Activated CD8-positive, alpha-beta memory T cell treated with anti-CD3 and anti-CD28 coated beads for 1 hour (primary cell): ENCODE results near the gene BEAN1.
"Not testable (repeated sequence)": the region's sequence is repeated elsewhere in the genome, so short reads cannot be mapped to it uniquely, and the experiment has no call there.

Experiments
- DNase-seq, 2 donors: peaks; one replicate each; pipeline ENCODE4 v3.0.0-alpha.2; 2020; ENCODE audit warnings: low read depth in 1 of 2; ENCODE audit errors: extremely low read depth in 1 of 2

Gene BEAN1

GRCh38 chr16:66439051-66439730 lies 12.1 kb downstream of the BEAN1 start:
- no peak for DNase-seq

DNA sequence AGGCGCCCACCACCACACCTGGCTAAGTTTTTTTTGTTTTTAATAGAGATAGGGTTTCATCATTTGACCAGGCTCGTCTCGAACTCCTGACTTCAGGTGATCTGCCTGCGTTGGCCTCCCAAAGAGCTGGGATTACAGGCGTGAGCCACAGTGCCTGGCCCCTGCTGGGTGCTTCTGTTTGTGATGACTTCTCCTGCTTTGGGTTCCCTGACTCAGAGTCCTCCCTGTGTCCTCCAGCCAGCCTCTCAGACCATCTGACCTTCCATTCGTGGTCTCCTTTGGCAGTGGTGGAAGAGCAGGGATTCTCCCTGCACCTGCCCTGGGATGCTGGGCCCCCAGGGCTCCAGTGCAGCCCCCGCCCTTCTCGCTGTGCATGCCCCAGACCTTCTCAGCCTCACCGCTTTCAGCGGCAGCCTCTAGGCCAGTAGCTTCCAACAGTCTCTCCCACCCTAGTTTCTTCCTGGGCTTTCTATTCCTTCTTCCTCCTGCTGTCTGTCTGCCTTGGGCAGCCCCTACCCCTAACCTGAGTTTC lies 13.2 kb downstream of the BEAN1 start:
- no peak for DNase-seq

GRCh38 chr16:66440970-66441369 lies 13.9 kb downstream of the BEAN1 start:
- no peak for DNase-seq

DNA sequence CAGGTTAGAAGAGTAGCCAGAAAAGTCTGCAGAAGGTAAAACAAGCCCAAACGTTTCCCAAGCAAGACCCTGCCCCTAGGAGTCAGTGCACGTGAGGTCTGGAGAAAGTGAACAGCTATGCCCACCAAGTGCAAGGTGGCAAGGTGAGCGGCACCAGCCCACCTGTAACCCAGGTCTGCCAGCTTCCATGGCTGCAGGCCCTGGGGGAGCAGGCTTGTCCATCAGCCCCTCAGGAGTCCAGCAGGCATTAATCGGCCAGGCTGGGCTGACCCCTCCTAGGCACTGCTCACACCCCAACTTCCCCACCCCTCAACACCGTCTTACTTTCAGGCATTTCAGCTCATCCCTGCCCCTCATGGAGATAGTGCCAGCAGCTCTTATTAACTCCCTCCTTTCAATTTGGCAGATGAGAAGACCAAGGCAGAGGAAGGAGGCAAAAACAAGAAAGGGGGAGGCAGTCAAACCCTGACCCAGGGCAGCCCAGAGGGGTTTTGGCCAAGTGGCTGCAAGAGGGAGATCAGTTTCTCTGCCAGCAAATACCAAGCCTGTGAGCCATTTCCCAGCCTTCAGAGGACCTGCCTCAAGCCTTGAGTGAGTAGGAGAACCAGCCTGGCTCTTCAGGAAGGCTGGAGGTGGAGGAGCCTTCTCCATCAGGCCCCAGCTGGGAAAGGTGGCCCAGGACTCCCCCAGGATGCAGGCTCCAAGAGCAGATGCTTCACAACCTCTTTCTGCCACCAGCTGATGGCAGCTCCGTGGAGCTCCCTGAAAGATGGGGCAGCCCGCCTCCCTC lies 14.7 kb downstream of the BEAN1 start:
- no peak for DNase-seq

- DNase-seq, result no peak
These were observed 15.6 kb downstream of the BEAN1 start for GRCh38 chr16:66442502-66443268.

DNA sequence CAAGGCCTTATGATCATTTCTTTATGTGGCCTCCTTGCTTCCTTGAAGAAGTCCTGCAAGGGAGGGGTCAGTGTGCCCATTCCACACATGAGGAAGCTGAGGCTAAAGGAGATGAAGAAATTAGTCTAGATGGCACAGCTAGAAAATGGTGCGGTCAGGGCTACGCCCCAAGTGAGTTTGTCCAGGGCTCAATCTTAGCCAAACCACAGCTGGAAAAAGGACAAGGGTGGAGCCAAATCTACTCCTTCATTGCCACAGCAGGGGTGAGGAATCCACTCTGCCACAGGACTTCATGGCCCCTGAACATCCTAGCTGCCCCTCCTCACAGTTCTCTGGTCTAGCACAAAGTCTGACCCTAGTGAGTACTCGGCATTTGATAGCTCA lies 16.2 kb downstream of the BEAN1 start:
- DNase-seq, result no peak

GRCh38 chr16:66444049-66444481 lies 17.0 kb downstream of the BEAN1 start:
- DNase-seq, result no peak

DNA sequence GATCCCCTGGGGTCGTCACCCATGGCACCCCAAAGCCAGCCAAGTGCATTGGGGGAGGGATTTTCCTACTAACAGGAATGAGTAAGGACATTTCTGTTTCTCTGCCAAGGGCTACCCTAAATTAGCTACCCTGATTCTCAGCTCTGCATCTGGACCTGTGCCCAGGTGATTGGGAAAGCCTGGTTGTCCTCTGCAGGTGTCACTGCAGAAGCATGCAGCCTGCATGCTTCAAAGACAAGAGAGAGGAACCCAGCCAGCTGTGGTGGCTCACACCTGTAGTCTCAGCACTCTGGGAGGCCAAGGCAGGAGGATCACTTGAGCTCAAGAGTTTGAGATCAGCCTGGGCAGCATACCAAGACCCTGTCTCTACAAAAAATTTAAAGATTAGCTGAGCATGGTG lies 19.6 kb downstream of the BEAN1 start:
- no peak for DNase-seq

DNA sequence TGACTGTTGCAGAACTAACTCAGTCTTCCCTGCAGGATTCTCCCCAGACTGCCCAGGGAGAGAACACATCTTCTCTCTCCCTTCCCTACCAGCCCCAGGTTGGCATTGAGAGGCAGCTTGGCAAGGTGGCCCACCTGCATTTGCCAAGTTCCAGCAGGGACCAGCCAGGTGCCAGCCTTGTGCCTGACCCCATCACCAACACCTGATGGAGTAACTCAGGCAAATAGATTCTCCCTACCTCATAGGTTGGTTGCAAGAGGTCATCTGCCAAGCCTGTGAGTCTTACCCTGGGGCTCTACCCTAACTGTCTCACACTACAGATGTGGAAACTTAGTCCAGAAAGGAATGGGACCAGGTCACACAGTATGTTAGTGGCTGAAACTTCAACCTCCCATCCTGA lies 20.4 kb downstream of the BEAN1 start:
- no peak for DNase-seq

- no peak for DNase-seq
These were observed 24.5 kb downstream of the BEAN1 start for GRCh38 chr16:66451548-66451947.

DNA sequence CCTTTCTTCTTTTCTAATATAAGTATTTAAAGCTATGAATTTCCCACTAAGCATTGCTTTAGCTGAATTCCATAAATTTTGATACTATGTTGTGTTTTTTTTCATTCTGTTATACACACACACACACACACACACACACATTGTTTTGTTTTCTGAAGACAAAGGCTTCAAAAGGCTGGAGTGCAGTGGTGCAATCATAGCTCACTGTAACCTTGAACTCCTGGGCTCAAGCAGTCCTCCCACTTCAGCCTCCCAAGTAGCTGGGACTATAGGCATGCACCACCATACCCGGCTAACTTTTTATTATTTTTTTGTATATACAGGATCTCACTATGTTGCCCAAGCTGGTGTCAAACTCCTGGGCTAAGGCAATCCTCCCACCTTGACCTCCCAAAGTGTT lies 26.1 kb downstream of the BEAN1 start:
- DNase-seq, result not testable (repeated sequence)

GRCh38 chr16:66454751-66455150 lies 27.7 kb downstream of the BEAN1 start:
- DNase-seq, result no peak

DNA sequence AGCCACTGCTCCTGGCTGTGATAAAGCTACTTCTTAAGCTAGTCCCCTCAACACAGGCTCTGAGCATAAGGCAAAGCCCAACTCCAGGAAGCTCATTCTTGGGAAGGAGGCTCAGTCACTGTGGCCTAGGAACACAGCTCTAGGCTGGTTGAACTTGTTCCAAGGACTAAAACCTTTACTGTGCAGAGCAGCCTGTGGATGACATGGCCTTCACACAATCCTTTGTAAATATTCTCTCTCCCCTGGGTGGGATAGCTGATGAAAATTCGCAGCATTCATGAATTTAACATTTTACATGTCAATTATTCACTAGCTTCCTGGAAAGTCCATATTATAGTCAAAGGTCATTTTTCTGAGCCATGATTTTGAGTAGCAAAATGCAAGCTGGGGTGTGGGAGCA lies 28.9 kb downstream of the BEAN1 start:
- DNase-seq, result no peak

GRCh38 chr16:66457888-66458287 lies 30.8 kb downstream of the BEAN1 start:
- no peak for DNase-seq

- DNase-seq, result no peak
These were observed 31.2 kb downstream of the BEAN1 start for GRCh38 chr16:66458292-66458691.

DNA sequence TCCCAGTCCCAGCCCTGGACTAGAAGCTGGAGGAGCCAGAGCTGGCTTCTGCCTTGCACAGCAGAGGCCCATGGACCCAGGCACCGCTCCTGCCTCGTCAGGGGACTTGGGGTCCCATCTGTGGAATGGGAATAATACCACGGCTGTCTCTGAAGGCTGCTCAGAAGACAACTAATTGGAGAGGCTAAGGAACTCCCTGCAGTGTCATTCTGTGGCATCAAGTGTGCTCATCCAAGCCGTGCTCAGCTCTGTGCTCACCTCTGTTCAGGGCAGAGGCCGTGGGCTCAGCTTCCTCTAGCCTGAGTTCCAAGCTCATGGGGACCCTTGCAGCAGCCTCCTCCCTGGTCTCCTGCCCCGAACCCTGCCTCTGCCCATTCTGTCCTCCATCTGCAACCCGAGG lies 31.8 kb downstream of the BEAN1 start:
- DNase-seq, result no peak

- DNase-seq, result no peak
These were observed 32.8 kb downstream of the BEAN1 start for GRCh38 chr16:66459878-66460277.

- DNase-seq, result no peak
These were observed 33.6 kb downstream of the BEAN1 start for GRCh38 chr16:66460703-66461102.

- DNase-seq, result no peak
These were observed 35.8 kb downstream of the BEAN1 start for GRCh38 chr16:66462912-66463311.

- not testable (repeated sequence) for DNase-seq
These were observed 38.9 kb downstream of the BEAN1 start for GRCh38 chr16:66465946-66466345.

- not testable (repeated sequence) for DNase-seq
These were observed 39.5 kb downstream of the BEAN1 start for GRCh38 chr16:66466636-66467035.
